ENCODE results near the gene HECTD2. TPM values are rescaled to one million over a fixed set of nuclear protein-coding genes. Genes with fewer than 3 reads are reported as not detected.
"Not testable (repeated sequence)": the region's sequence is repeated elsewhere in the genome, so short reads cannot be mapped to it uniquely, and the experiment has no call there.

HECTD2 gene
- polyA plus RNA-seq, 1 experiment: 13.0 TPM

- CTCF ChIA-PET: interaction anchor here (0.9 kb wide), 1 partner anchor 24 kb away, joined by 5 read pairs; no protein-coding TSS in a partner anchor
- no peak overlapping the region for H3K27ac ChIP-seq (ENCODE audit: low read depth, low read length)
- no peak for DNase-seq (ENCODE audit: low read depth, low spot score)
- H3K27me3 ChIP-seq (ENCODE audit: control insufficient read depth, insufficient read depth, low read length): peaks cover 2% of the 10 kb centered on the region
- no peaks in the 10 kb centered on the region for H3K9me3 ChIP-seq (ENCODE audit: control insufficient read depth, insufficient read depth, low read length)
- TF ChIP-seq, protein P1, sequence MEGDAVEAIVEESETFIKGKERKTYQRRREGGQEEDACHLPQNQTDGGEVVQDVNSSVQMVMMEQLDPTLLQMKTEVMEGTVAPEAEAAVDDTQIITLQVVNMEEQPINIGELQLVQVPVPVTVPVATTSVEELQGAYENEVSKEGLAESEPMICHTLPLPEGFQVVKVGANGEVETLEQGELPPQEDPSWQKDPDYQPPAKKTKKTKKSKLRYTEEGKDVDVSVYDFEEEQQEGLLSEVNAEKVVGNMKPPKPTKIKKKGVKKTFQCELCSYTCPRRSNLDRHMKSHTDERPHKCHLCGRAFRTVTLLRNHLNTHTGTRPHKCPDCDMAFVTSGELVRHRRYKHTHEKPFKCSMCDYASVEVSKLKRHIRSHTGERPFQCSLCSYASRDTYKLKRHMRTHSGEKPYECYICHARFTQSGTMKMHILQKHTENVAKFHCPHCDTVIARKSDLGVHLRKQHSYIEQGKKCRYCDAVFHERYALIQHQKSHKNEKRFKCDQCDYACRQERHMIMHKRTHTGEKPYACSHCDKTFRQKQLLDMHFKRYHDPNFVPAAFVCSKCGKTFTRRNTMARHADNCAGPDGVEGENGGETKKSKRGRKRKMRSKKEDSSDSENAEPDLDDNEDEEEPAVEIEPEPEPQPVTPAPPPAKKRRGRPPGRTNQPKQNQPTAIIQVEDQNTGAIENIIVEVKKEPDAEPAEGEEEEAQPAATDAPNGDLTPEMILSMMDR (IDR thresholded peaks at IDR 0.05; ENCODE audit: low read depth, low read length): no peak
- POLR2A ChIA-PET: no interaction called here
- no peak overlapping the region for H3K4me3 ChIP-seq (ENCODE audit: low read depth, low read length)
These were observed 117.9 kb downstream of the HECTD2 start for GRCh38 chr10:91528080-91528479.

GRCh38 chr10:91528768-91529167, 118.6 kb downstream of the HECTD2 start:
- TF ChIP-seq, protein P1 (IDR thresholded peaks at IDR 0.05; ENCODE audit: low read depth, low read length): no peak
- CTCF ChIA-PET: no interaction called here
- no peak for DNase-seq (ENCODE audit: low read depth, low spot score)
- no peak overlapping the region for H3K27ac ChIP-seq (ENCODE audit: low read depth, low read length)
- H3K9me3 ChIP-seq (ENCODE audit: control insufficient read depth, insufficient read depth, low read length): no peaks in the 10 kb centered on the region
- H3K27me3 ChIP-seq (ENCODE audit: control insufficient read depth, insufficient read depth, low read length): peaks cover 2% of the 10 kb centered on the region
- POLR2A ChIA-PET: no interaction called here
- no peak overlapping the region for H3K4me3 ChIP-seq (ENCODE audit: low read depth, low read length)

DNA sequence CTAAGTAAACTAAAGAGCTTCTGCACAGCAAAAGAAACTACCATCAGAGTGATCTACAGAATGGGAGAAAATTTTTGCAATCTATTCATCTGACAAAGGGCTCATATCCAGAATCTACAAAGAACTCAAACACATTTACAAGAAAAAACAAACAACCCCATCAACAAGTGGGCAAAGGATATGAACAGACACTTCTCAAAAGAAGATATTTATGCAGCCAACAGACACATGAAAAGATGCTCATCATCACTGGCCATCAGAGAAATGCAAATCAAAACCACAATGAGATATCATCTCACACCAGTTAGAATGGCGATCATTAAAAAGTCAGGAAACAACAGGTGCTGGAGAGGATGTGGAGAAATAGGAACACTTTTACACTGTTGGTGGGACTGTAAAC, 124.6 kb downstream of the HECTD2 start:
- H3K4me3 ChIP-seq (ENCODE audit: low read depth, low read length); POLR2A ChIA-PET; H3K27ac ChIP-seq (ENCODE audit: low read depth, low read length); DNase-seq (ENCODE audit: low read depth, low spot score); CTCF ChIA-PET; H3K9me3 ChIP-seq (ENCODE audit: control insufficient read depth, insufficient read depth, low read length); H3K27me3 ChIP-seq (ENCODE audit: control insufficient read depth, insufficient read depth, low read length): not testable (repeated sequence)

- CTCF ChIA-PET: no interaction called here
- Histone ChIP-seq H3K9me3 (ENCODE audit: control insufficient read depth, insufficient read depth, low read length) (peaks cover 5% of the 10 kb centered on the region), H3K27me3 (ENCODE audit: control insufficient read depth, insufficient read depth, low read length) (no peaks in the 10 kb centered on the region), H3K4me3 (ENCODE audit: low read depth, low read length) (no peak overlapping the region), H3K27ac (ENCODE audit: low read depth, low read length) (no peak overlapping the region)
- DNase-seq (ENCODE audit: low read depth, low spot score): no peak
- TF ChIP-seq, protein P1 (IDR thresholded peaks at IDR 0.05; ENCODE audit: low read depth, low read length): no peak
- POLR2A ChIA-PET: interaction anchor here (1.1 kb wide), 1 partner anchor 97 kb away, joined by 4 read pairs; the partner anchor contains the start of gene PPP1R3C
These were observed 126.0 kb downstream of the HECTD2 start for GRCh38 chr10:91536111-91536510.

- no peak for DNase-seq (ENCODE audit: low read depth, low spot score)
- no peak overlapping the region for H3K4me3 ChIP-seq (ENCODE audit: low read depth, low read length)
- ChIA-PET POLR2A (no interaction called here), CTCF (interaction anchor here (0.8 kb wide), 1 partner anchor 238 kb away, joined by 3 read pairs; no protein-coding TSS in a partner anchor)
- no peaks in the 10 kb centered on the region for H3K27me3 ChIP-seq (ENCODE audit: control insufficient read depth, insufficient read depth, low read length)
- H3K9me3 ChIP-seq (ENCODE audit: control insufficient read depth, insufficient read depth, low read length): peaks cover 5% of the 10 kb centered on the region
- H3K27ac ChIP-seq (ENCODE audit: low read depth, low read length): no peak overlapping the region
- TF ChIP-seq, protein P1 (IDR thresholded peaks at IDR 0.05; ENCODE audit: low read depth, low read length): no peak
These were observed 126.6 kb downstream of the HECTD2 start for GRCh38 chr10:91536733-91537132.

All from AG04450 (cell line).